GM18951 (cell line): ENCODE data around the gene PIAS4.

Experiments
- POLR2A ChIP-seq: IDR thresholded peaks from 4 replicates; pipeline ENCODE4 v1.6.1; 2011; ENCODE audit warnings: mild to moderate bottlenecking; ENCODE audit not compliant: insufficient read length, insufficient read depth; ENCODE audit errors: extremely low read depth
- in situ Hi-C: fragments of 300-500 bp; cut with MboI; formaldehyde crosslinking; loops from one replicate; pipeline ENCODE4 v1.12.0; 2022; ENCODE audit warnings: low sequenced_read_pairs, mixed read lengths, inconsistent platforms; ENCODE audit not compliant: unreplicated experiment

The PIAS4 gene

DNA sequence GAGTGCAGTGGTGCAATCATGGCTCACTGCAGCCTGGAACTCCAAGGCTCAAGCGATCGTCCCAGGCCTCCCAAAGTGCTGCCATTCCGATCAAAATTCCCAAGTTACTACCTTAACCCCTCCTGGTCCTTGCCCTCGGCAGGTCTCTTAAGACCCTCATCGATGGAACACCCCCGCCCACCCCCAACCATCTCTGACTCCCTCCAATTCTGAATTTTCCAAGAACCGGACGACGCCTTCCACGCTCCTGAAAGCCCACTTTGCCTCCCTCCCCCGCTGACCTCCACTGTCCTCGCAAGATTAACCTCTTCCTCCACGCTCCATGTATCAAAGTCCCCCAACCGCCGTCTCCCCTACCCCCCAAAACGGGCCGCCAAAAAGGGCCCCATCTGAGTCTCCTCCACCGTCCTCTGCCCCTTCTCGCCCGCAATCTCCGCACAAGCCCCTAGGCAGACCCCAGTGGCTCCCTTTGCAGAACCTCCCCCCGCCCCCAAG is 37.2 kb upstream of the PIAS4 start:
- in situ Hi-C loops = no loop called here
- no peak for TF ChIP-seq POLR2A

DNA sequence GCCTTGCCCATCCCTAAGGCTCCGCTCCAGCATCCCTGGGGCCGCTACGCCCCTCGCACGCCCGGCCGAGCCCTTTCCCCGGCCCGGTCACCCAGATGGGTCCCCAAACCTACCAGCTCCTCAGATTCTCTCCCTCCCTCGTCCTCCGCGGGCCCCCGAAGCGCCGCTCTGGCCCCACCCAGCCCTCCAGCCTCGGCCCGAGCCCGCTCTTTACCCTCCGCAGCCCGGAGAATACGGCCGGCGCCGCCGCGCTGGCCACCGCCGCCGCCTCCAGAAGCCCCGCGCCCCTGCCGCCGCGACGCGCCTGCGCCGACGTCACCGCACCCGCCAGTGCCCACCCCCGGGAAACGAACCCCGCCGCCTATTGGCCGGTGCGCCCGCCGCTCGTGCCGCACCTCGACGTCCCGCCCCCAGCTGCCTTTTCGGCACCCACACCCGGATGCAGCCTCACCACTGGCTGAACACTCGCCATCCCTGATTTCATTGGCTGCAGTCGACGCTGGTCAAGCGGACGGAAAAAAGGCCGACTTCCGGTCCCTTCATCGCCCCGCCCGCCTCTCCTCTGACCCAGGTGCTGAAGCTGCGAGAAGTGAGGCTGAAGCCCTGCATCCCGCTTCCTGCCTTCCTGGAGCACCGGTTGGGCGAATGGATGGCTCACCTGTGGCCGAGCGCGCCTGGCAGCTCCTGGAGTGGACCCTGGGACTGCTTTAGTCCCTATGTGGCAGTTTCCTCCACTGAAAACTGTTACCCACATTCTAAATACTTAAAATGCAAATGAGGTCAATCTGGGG is 36.5 kb upstream of the PIAS4 start, which contains the start of gene DAPK3:
TSS of gene DAPK3 (minus strand) at position 292 of the 791 bp plus-strand sequence. CDS start 1,364 bp downstream, outside the sequence.
- TF ChIP-seq POLR2A = peak; percentile 87

DNA sequence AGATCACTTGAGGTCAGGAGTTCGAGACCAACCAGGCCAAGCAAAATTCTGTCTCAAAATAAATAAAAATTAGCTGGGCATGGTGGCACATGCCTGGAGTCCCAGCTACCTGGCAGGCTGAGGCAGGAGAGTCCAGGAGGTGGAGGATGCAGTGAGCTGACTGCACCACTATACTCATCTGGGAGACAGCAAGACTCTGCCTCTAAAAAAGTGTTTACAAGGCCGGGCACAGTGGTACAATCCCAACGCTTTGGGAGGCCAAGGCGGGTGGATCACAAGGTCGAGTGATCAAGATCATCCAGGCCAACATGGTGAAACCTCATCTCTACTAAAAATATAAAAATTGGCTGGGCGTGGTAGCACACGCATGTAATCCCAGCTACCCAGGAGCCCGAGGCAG is 32.4 kb upstream of the PIAS4 start:
- TF ChIP-seq POLR2A = no peak
- in situ Hi-C loops = no loop called here

More for the DNA sequence above, 36.5 kb upstream of the PIAS4 start, which contains the start of gene DAPK3:
- in situ Hi-C loops = no loop called here

DNA sequence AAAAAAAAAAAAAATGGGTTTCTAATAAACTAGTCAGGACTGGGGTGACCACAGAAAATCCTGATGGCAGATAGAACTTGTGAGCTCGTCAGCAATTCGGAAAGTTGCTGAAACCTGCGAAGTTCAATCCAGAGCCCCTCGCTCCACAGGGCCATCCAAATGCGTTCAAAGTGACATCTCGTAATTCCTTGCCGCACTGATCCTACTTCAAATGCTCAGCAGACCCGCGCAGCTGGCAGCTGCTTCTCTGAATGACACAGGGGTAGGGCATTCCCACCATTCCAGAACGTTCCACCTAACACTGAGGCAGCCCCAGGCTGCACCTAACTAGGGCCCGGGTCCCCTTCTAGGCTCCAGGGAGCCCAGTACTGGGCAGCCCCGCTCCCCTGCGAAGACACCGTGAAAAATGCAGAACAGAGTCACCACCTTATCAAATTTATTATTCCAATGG is 31.9 kb upstream of the PIAS4 start:
- in situ Hi-C loops = no loop called here
- TF ChIP-seq POLR2A = peak; percentile 39

DNA sequence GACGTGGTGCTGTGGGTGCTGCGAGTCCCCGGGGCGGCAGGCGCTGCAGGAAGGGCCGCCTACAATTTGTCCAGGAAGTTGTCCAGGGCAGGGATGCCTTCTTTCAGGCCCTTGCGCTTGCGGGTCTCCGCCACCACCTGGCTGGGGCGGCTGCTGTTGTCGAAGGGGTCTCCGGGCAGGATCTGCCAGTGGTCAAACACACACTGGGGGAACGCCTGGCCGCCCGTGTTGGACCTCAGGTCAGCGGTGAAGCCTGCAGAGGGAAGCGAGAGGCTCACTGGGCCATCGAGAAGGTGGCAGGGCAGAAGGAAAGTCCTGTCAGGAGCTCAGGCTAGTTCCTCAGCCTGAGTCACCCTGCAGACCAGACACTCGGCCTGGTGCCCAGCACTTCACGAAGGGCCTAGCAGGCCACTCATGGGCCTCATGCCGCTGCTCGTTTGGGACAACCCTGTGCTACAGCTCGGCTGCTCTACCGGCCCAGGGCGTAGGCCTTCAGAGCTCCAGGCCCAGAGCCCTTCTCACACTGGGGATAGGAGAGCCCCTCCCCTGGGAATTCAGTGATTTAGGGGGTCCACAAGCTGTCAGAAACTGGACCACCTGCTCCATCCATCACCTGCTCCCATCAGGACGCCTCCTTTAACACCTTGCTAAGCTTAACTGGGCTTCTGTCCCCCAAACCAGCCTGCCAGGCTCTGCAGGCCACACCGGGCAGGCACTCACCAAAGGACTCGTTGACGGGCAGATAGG is 30.9 kb upstream of the PIAS4 start:
- peak; percentile 12 for TF ChIP-seq POLR2A
- in situ Hi-C loops = no loop called here

DNA sequence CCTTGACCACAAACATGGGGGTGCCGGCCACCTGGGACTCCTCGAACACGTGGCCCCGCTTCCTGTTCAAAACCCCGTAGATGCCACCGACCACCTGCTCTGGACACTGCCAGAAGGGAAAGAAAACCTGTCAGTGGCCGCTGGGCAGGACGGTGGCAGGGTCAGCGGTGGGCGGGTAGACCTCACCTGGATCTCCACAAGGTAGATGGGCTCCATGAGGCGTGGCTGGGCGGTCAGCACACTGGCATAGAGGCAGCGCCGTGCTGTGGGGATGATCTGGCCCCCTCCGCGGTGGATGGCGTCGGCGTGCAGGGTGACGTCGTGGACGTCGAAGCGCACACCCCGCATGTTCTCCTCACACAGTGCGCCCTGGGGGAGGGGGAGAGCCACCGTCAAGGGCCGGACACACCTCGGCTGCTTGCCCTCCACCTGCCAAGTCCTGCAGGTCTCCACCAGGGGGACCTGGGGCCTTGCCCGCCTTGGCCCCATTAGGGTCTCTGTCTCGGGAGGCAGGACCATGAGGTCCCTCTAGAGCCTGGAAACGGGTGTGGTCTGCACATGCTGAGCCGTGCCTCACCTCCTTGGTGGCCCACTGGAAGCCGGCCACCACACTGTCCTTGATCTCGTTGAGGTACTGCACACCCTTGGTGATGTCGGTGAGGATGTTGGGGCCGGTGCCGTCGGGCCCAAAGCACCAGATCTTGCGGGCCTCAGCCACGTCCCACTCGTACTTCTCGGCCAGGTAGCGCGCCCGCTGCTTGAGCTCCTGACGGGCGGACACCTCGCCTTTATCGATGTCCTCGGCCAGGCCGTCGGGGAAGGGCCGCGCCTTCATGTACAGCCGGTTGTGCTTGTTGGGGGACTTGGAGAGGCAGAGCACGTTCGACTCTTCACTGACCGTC is 30.0 kb upstream of the PIAS4 start:
- in situ Hi-C loops = no loop called here
- TF ChIP-seq POLR2A = peak; percentile 46

DNA sequence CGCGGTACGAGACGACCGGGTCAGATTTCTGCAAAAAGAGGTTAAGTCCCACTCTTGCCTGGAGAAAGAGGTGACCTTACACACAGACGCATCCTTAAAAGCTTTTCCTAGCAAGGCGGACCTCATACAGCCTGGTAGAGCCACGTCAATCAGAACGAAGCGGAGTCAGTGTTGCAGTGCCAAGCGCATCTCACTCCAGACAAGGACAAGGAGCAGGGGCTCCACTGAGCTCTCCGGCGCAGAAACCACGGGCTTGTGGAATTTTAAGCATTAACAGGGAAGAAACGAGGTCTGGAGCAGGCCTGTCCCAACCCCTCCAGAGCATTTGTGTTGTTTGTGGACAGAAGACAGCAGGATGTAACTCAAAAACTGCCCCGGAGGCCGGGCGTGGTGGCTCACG is 29.4 kb upstream of the PIAS4 start:
- TF ChIP-seq POLR2A = no peak
- in situ Hi-C loops = no loop called here

DNA sequence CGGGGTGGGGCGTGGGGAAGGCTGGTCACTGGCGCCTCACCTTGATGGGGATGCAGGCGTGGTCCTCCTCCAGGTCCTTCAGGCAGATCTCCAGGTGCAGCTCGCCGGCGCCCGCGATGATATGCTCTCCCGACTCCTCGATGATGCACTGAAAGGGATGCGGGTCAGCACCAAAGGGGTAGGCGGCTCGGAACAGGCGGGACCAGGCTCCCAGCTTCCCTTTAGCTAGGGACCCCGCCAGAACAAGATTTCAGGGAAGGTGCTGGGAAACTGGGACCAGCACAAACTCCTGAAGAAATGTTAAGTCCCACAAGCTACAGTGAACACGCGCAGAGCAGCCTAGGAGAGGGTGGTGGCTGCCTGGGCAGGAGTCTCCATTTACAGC is 28.3 kb upstream of the PIAS4 start:
- in situ Hi-C loops = no loop called here
- no peak for TF ChIP-seq POLR2A

DNA sequence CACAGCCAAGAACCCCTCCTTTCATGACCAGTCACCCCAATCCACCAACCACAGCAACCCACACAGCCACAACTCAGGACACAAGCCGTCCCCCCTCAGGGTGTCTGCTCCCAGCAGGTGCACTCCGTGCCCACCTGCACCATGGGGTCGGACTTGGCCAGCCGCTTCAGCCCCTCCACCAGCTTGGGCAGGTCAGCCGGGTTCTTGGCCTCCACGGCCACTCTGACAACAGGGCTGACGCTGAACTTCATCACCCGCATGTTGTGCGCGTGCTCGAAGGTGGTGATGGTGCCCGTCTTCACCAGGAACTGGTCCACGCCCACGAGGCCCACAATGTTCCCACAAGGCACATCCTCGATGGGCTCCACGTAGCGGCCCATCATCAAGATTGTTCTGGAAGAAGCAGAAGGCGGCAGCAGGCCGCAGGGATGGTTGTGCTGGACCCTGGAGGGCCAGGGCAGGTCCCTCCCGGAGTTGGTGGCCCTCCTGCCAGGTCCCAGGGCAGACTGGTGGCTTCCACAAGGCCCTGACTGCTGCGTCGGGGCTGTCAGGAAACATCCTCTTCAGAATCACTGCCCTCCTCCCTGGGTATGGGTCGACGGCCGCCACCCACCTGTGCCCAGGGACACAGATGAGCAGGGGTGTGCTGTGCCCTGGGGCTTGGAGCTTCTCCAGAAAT is 27.7 kb upstream of the PIAS4 start:
- in situ Hi-C loops = no loop called here
- TF ChIP-seq POLR2A = peak; percentile 37

DNA sequence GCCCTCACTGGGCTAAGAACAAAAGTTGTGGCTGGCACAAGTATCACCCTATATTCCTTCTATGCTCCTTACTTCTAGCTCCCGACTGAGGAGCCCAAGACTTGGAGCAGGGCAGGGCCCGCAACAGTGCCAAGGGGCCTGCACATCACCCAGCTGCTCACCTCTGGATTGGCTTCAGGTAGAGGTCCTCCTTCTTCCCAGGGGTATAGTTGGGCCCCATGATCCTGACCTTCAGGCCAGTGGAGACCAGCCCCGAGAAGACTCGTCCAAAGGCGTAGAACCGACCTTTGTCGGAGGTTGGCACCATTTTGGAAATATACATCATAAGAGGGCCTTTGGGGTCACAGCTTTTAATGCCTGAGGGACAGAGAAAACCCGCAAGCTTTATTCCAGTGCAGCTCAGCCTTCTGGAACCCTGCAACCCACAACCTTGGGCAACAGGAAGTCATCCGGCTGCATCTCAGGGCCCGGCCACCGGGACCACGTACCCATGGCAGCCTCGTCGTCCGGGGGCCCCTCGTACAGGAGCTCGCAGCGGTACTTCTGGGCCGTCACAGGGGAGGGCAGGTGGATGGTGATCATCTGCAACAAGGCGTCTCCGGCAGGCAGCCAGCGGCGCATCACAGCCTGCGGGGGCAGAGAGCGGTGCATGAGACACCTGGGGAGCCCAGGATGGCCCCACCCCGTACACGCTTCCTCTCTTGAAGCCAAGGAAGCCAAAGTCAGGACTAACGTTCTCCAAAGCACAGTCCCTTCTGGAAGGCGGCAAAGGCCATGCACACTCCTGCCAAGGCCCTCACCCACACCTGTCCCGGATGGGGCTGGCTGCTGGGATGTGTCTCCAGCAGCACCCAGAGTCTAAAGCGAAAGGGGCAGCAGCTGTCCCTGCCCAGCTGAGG is 26.9 kb upstream of the PIAS4 start:
- TF ChIP-seq POLR2A = no peak
- in situ Hi-C loops = no loop called here

DNA sequence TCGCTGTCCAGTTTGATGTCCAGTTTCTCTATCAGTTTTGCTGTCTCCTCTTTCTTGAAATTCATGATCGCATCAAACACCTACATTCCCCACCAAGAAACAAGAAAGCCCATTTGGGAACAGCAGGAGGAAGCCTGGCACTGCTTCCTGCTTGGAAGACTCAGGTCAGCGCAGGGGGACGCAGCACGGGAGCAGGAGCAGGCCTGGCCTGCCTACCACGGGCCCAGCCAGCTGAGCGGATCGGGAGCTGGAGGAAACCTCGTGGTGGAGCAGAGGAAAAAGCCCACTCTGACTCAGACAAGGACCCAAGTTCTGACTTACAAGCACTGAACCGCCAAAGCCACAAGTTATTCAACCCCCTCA is 26.2 kb upstream of the PIAS4 start:
- no peak for TF ChIP-seq POLR2A

More for the DNA sequence above, 26.2 kb upstream of the PIAS4 start:
- in situ Hi-C loops = no loop called here
